DND-41 (cell line): ENCODE data around the gene SCNN1B.

Source experiments
- ATAC-seq: fragments of 200-7000 bp; cut with Tn5 transposase; 3 replicates; pipeline ENCODE4 v1.9.1; 2021; ENCODE audit warnings: low read depth; ENCODE audit not compliant: insufficient read depth
- DNase-seq: peaks from one replicate; pipeline ENCODE4 v3.0.0-alpha.2; 2020
- H2AFZ ChIP-seq: 2 replicates; pipeline ENCODE4 v1.6.0; 2012; ENCODE audit warnings: low read depth, low read length
- H3K27ac ChIP-seq: 2 replicates; pipeline ENCODE4 v1.5.1; 2012; ENCODE audit warnings: low read length, inconsistent platforms
- H3K27me3 ChIP-seq: fragments of 200-600 bp; sonication (generic); 2 replicates; pipeline ENCODE4 v1.6.0; 2012; ENCODE audit warnings: low read length, mild to moderate bottlenecking, inconsistent platforms; ENCODE audit not compliant: insufficient read depth, poor library complexity
- H3K36me3 ChIP-seq: 2 replicates; pipeline ENCODE4 v1.5.1; 2012; ENCODE audit warnings: low read length, inconsistent platforms; ENCODE audit not compliant: insufficient read depth
- H3K4me1 ChIP-seq: 2 replicates; pipeline ENCODE4 v1.5.1; 2012; ENCODE audit warnings: mild to moderate bottlenecking, low read length; ENCODE audit not compliant: insufficient read depth
- H3K4me2 ChIP-seq: 2 replicates; pipeline ENCODE4 v1.6.0; 2012; ENCODE audit warnings: mild to moderate bottlenecking, moderate library complexity, low read length, inconsistent platforms; ENCODE audit not compliant: insufficient read depth
- H3K4me3 ChIP-seq, 2 experiments: fragments of 200-600 bp in 1 of 2; shearing (Covaris generic) in 1 of 2; 2 replicates each; pipeline ENCODE4 v1.5.1; 2012 to 2016; ENCODE audit warnings: inconsistent platforms in 2 of 2, low read length in 2 of 2, mild to moderate bottlenecking in 2 of 2, low read depth in 1 of 2, moderate library complexity in 1 of 2
- H3K79me2 ChIP-seq: 2 replicates; pipeline ENCODE4 v1.6.0; 2012; ENCODE audit warnings: low read length, inconsistent platforms; ENCODE audit not compliant: insufficient read depth
- H3K9ac ChIP-seq: 2 replicates; pipeline ENCODE4 v1.6.0; 2012; ENCODE audit warnings: low read depth, mild to moderate bottlenecking, inconsistent platforms, low read length, moderate library complexity
- H3K9me3 ChIP-seq: 2 replicates; pipeline ENCODE4 v1.5.1; 2012; ENCODE audit warnings: low read length, moderate library complexity, mild to moderate bottlenecking, inconsistent platforms; ENCODE audit not compliant: insufficient read depth, severe bottlenecking
- H4K20me1 ChIP-seq: 2 replicates; pipeline ENCODE4 v1.6.0; 2012; ENCODE audit warnings: low read length; ENCODE audit not compliant: insufficient read depth
- CTCF ChIP-seq: IDR thresholded peaks from 2 replicates; pipeline ENCODE4 v1.5.1; 2012; ENCODE audit warnings: borderline replicate concordance, low read length, moderate library complexity, mild to moderate bottlenecking; ENCODE audit not compliant: poor library complexity, severe bottlenecking; ENCODE audit errors: extremely low read depth
- EZH2 ChIP-seq: IDR thresholded peaks from 3 replicates; pipeline ENCODE4 v1.6.1; 2012; ENCODE audit warnings: borderline replicate concordance, low read depth, mild to moderate bottlenecking, moderate library complexity, low read length, inconsistent platforms; ENCODE audit not compliant: severe bottlenecking

Gene SCNN1B

GRCh38 chr16:23355106-23355670, 53.1 kb downstream of the SCNN1B start:
- Histone ChIP-seq H3K9ac (no peak overlapping the region), H4K20me1 (no peaks in the 10 kb centered on the region), H3K4me2 (no peak overlapping the region), H3K4me3 (no peak overlapping the region), H3K79me2 (no peaks in the 10 kb centered on the region), H2AFZ (no peak overlapping the region), H3K36me3 (no peaks in the 10 kb centered on the region), H3K27ac (no peak overlapping the region), H3K27me3 (no peaks in the 10 kb centered on the region), H3K4me1 (no peaks in the 10 kb centered on the region), H3K9me3 (no peaks in the 10 kb centered on the region)
- TF ChIP-seq CTCF (no peak), EZH2 (no peak)
- DNase-seq = no peak
- ATAC-seq = no peak

- no peaks in the 10 kb centered on the region for H4K20me1 ChIP-seq
- no peaks in the 10 kb centered on the region for H3K4me1 ChIP-seq
- no peak overlapping the region for H2AFZ ChIP-seq
- no peaks in the 10 kb centered on the region for H3K9me3 ChIP-seq
- H3K27me3 ChIP-seq = no peaks in the 10 kb centered on the region
- H3K4me3 ChIP-seq = no peak overlapping the region
- no peak overlapping the region for H3K9ac ChIP-seq
- H3K79me2 ChIP-seq = no peaks in the 10 kb centered on the region
- DNase-seq (no peak), ATAC-seq (no peak)
- TF ChIP-seq CTCF = no peak
- no peak for TF ChIP-seq EZH2
- H3K4me2 ChIP-seq = no peak overlapping the region
- no peaks in the 10 kb centered on the region for H3K36me3 ChIP-seq
- no peak overlapping the region for H3K27ac ChIP-seq
Measured at GRCh38 chr16:23356941-23357340, 54.8 kb downstream of the SCNN1B start.

GRCh38 chr16:23357761-23358290, 55.7 kb downstream of the SCNN1B start:
- TF ChIP-seq EZH2 (no peak), CTCF (no peak)
- H3K4me2 ChIP-seq = no peak overlapping the region
- no peak overlapping the region for H3K4me3 ChIP-seq
- no peak overlapping the region for H3K9ac ChIP-seq
- no peaks in the 10 kb centered on the region for H3K9me3 ChIP-seq
- H3K27ac ChIP-seq = no peak overlapping the region
- ATAC-seq (no peak), DNase-seq (no peak)
- no peaks in the 10 kb centered on the region for H3K36me3 ChIP-seq
- H2AFZ ChIP-seq = no peak overlapping the region
- H3K4me1 ChIP-seq = no peaks in the 10 kb centered on the region
- no peaks in the 10 kb centered on the region for H3K79me2 ChIP-seq
- H3K27me3 ChIP-seq = no peaks in the 10 kb centered on the region
- H4K20me1 ChIP-seq = no peaks in the 10 kb centered on the region

- Histone ChIP-seq H3K4me3 (no peak overlapping the region), H3K36me3 (no peaks in the 10 kb centered on the region), H2AFZ (no peak overlapping the region), H3K9ac (no peak overlapping the region), H3K27me3 (no peaks in the 10 kb centered on the region), H3K4me2 (no peak overlapping the region), H3K27ac (no peak overlapping the region), H4K20me1 (no peaks in the 10 kb centered on the region), H3K4me1 (no peaks in the 10 kb centered on the region), H3K79me2 (no peaks in the 10 kb centered on the region), H3K9me3 (no peaks in the 10 kb centered on the region)
- no peak for TF ChIP-seq CTCF
- TF ChIP-seq EZH2 = no peak
- DNase-seq (no peak), ATAC-seq (no peak)
Measured at GRCh38 chr16:23359092-23359760, 57.1 kb downstream of the SCNN1B start.
